HepG2 (cell line): ENCODE data around the gene EMC9. TPM values are rescaled to one million over a fixed set of nuclear protein-coding genes. Genes with fewer than 3 reads are reported as not detected.

Experiments
- ATAC-seq: fragments of 200-7000 bp; cut with Tn5 transposase; 3 replicates; pipeline ENCODE4 v1.9.1; 2020; ENCODE audit warnings: mild to moderate bottlenecking, moderate library complexity
- BruUV-seq: library from RNA; stranded (reverse); fragments of 400-500 nt; replicated peaks from 2 replicates; lab custom pipeline; 2021; lab: Mats Ljungman, UMichigan
- CTCF ChIA-PET: fragments of 300-600 bp; formaldehyde crosslinking; extraction: SDS; loops from one replicate; lab custom pipeline; 2021; ENCODE audit warnings: low total read pairs, inconsistent platforms, low intra/inter-chr PET ratio; lab: Yijun Ruan, JAX
- POLR2A ChIA-PET: fragments of 350-600 bp; sonication (Branson Sonifier 250); formaldehyde crosslinking; loops from one replicate; lab custom pipeline; 2020; ENCODE audit warnings: antibody characterized with exemption, inconsistent platforms; lab: Yijun Ruan, JAX
- DNase-seq: peaks from one replicate; pipeline ENCODE4 v3.0.0-alpha.2; 2015; ENCODE audit warnings: low spot score
- FAIRE-seq: peaks from 3 replicates; lab custom pipeline; 2011; peaks lifted over from hg19 to GRCh38; lab: Jason Lieb, UNC
- H2AFZ ChIP-seq: one replicate; pipeline ENCODE4 v1.6.1; 2011; ENCODE audit warnings: low read length, inconsistent platforms
- H3K27ac ChIP-seq: fragments of 300-600 bp; 3 replicates; pipeline ENCODE4 v1.8.0; 2011; ENCODE audit warnings: mixed run types, mild to moderate bottlenecking, mixed read lengths, low read length, inconsistent platforms; ENCODE audit not compliant: insufficient read depth; ENCODE audit errors: extremely low read length
- H3K27me3 ChIP-seq, 2 experiments: fragments of 200-600 bp in 1 of 2; 2 replicates in 1 of 2; 3 replicates in 1 of 2; pipeline versions ENCODE4 v1.6.0 to v1.8.0; 2011; ENCODE audit warnings: low read length in 2 of 2, mild to moderate bottlenecking in 2 of 2, moderate library complexity in 2 of 2, inconsistent platforms in 1 of 2; ENCODE audit not compliant: insufficient read depth in 2 of 2, control insufficient read depth in 1 of 2
- H3K36me3 ChIP-seq, 2 experiments: fragments of 200-600 bp in 1 of 2; replicated peaks in 1 of 2; 2 replicates in 1 of 2; 3 replicates in 1 of 2; pipeline versions ENCODE4 v1.5.1 to v1.8.0; 2011; ENCODE audit warnings: low read length in 2 of 2, inconsistent platforms in 1 of 2; ENCODE audit not compliant: insufficient read depth in 2 of 2, control insufficient read depth in 1 of 2
- H3K4me1 ChIP-seq: 2 replicates; pipeline ENCODE4 v1.5.1; 2012; ENCODE audit warnings: low read length, inconsistent platforms; ENCODE audit not compliant: insufficient read depth
- H3K4me2 ChIP-seq: 2 replicates; pipeline ENCODE4 v1.6.0; 2011; ENCODE audit warnings: low read depth, low read length, inconsistent platforms
- H3K4me3 ChIP-seq, 3 experiments: fragments of 200-600 bp in 1 of 3; sonication (generic), shearing (Covaris generic) in 1 of 3; replicated peaks in 1 of 3; 2 replicates each; pipeline ENCODE4 v1.5.1; 2011 to 2016; ENCODE audit warnings: low read length in 3 of 3, inconsistent platforms in 2 of 3, low read depth in 2 of 3, mild to moderate bottlenecking in 2 of 3, control low read depth in 1 of 3, mixed read lengths in 1 of 3; ENCODE audit not compliant: insufficient read depth in 1 of 3
- H3K79me2 ChIP-seq: one replicate; pipeline ENCODE4 v1.6.1; 2011; ENCODE audit warnings: low read length, inconsistent platforms; ENCODE audit not compliant: insufficient read depth
- H3K9ac ChIP-seq: 2 replicates; pipeline ENCODE4 v1.6.0; 2011; ENCODE audit warnings: mild to moderate bottlenecking, low read depth, low read length, inconsistent platforms; ENCODE audit not compliant: insufficient read depth
- H3K9me3 ChIP-seq: 2 replicates; pipeline ENCODE4 v1.5.1; 2012; ENCODE audit warnings: mild to moderate bottlenecking, low read length
- H4K20me1 ChIP-seq: 2 replicates; pipeline ENCODE4 v1.6.0; 2011; ENCODE audit warnings: inconsistent platforms, mild to moderate bottlenecking, low read length, moderate library complexity; ENCODE audit not compliant: insufficient read depth
- ARNT2 ChIP-seq: sonication (generic); formaldehyde crosslinking; IDR thresholded peaks from 2 replicates; pipeline ENCODE4 v1.8.0; 2022; ENCODE audit warnings: mild to moderate bottlenecking, low read depth, missing genetic modification reagents, moderate library complexity
- CTCF ChIP-seq: sonication (generic); formaldehyde crosslinking; IDR thresholded peaks from 2 replicates; pipeline ENCODE4 v1.5.0; 2020; ENCODE audit warnings: mild to moderate bottlenecking, missing genetic modification reagents, moderate library complexity
- HMG20A ChIP-seq: IDR thresholded peaks from 2 replicates; pipeline ENCODE4 v1.6.1; 2016; ENCODE audit warnings: borderline replicate concordance
- HMGXB3 ChIP-seq: sonication (generic); formaldehyde crosslinking; IDR thresholded peaks from 2 replicates; pipeline ENCODE4 v1.4.0; 2020; ENCODE audit warnings: missing genetic modification reagents, borderline replicate concordance
- PAF1 ChIP-seq: IDR thresholded peaks from 2 replicates; pipeline ENCODE4 v1.6.1; 2016; ENCODE audit warnings: missing genetic modification reagents, missing compliant biosample characterization
- POLR2AphosphoS5 ChIP-seq: IDR thresholded peaks from 2 replicates; pipeline ENCODE4 v1.6.1; 2012; ENCODE audit warnings: low read depth, low read length
- ZFX ChIP-seq: sonication (generic); formaldehyde crosslinking; IDR thresholded peaks from 2 replicates; pipeline ENCODE4 v1.4.0; 2020; ENCODE audit warnings: mild to moderate bottlenecking, low read depth, missing genetic modification reagents, moderate library complexity
- ZGPAT ChIP-seq: IDR thresholded peaks from 2 replicates; pipeline ENCODE4 v1.6.1; 2016; ENCODE audit warnings: mild to moderate bottlenecking
- ZNF557 ChIP-seq: sonication (generic); formaldehyde crosslinking; IDR thresholded peaks from 2 replicates; pipeline ENCODE4 v1.4.0; 2020; ENCODE audit warnings: missing genetic modification reagents
- ZNF605 ChIP-seq: sonication (generic); formaldehyde crosslinking; IDR thresholded peaks from 2 replicates; pipeline ENCODE4 v1.8.0; 2022; ENCODE audit warnings: mild to moderate bottlenecking, missing genetic modification reagents
- ZNF710 ChIP-seq: sonication (generic); formaldehyde crosslinking; IDR thresholded peaks from 2 replicates; pipeline ENCODE4 v1.5.0; 2020; ENCODE audit warnings: mild to moderate bottlenecking, missing genetic modification reagents, borderline replicate concordance
- WGBS: methylation state at CpG from one replicate; pipeline ENCODE4 v1.1.6; 2017; ENCODE audit warnings: low lambda C conversion rate; 5-methylcytosine and 5-hydroxymethylcytosine counted together
- in situ Hi-C: cut with HindIII; loops from 2 replicates; pipeline ENCODE4 v1.10.0; 2017; ENCODE audit warnings: low pct_unique_long_range_greater_than_20kb; ENCODE audit not compliant: extremely low pct_ligation_motif_present
- intact Hi-C: fragments of 100-400 bp; cut with micrococcal nuclease; formaldehyde crosslinking; loops from one replicate; pipeline ENCODE4 v1.10.0; 2022; ENCODE audit not compliant: unreplicated experiment
- polyA plus RNA-seq, 8 experiments: library from polyadenylated mRNA; depleted of rRNA in 3 of 8; stranded (reverse) in 7 of 8; unstranded in 1 of 8; fragments of >200 nt; fragmentation: Illumina TruSeq in 4 of 8; extraction: Trizol in 4 of 8; gene quantifications; 2 replicates each; pipeline versions ENCODE4 v1.2.1 to v1.2.3, GENCODE V29; 2011 to 2016; ENCODE audit warnings: low read depth in 4 of 8, missing spikeins in 1 of 8, mixed read lengths in 1 of 8; ENCODE audit not compliant: insufficient read depth in 1 of 8
- total RNA-seq, 5 experiments: library from RNA; depleted of rRNA; stranded (reverse); fragments of >200 nt; fragmentation: Illumina TruSeq; extraction: Trizol; gene quantifications; 2 replicates each; pipeline ENCODE4 v1.2.3, GENCODE V29; 2016; ENCODE audit warnings: low read depth in 1 of 5

The EMC9 gene
- total and polyA plus RNA-seq, 2 of the 13 experiments (the other 11 are each of a cell fraction or from before 2014, with no cell fraction given), result 60.5 to 78.7 TPM

GRCh38 chr14:24102357-24103048 is 38.9 kb downstream of the EMC9 start (continued):
- TF ChIP-seq HMGXB3 (CRISPR knock-in tag), result no peak

GRCh38 chr14:24100982-24101494 is 40.4 kb downstream of the EMC9 start:
- intact Hi-C loops, result no loop called here
- ChIA-PET CTCF (no interaction called here), POLR2A (interaction anchor here (1.1 to 14.4 kb wide), 7 partner anchors 5 to 60 kb away, joined by 3 to 594 read pairs (median 133); partner anchors contain the start of genes DCAF11, EMC9, IRF9 and NRL)
- 98% methylated on average over 3 of the region's 3 CpGs for WGBS
- ATAC-seq (no peak), FAIRE-seq (no peak), DNase-seq (no peak)
- H3K4me2 ChIP-seq, result no peak overlapping the region
- H3K27ac ChIP-seq, result peak overlapping the region; percentile 10
- H3K27me3 ChIP-seq, result no peaks in the 10 kb centered on the region
- H4K20me1 ChIP-seq, result no peaks in the 10 kb centered on the region
- peaks cover 47 to 65% of the 10 kb centered on the region in 2 experiments for H3K36me3 ChIP-seq
- H3K9ac ChIP-seq, result no peak overlapping the region
- in situ Hi-C loops, result loop anchor here (25.0 kb wide), 1 partner anchor 1514 kb away; the partner anchor contains the start of genes ABHD4 and DAD1
- peaks cover 11% of the 10 kb centered on the region for H3K79me2 ChIP-seq
- H3K9me3 ChIP-seq, result no peaks in the 10 kb centered on the region; the same call in 1 of the 2 replicates
- BruUV-seq, result no TSS peak
- no peak overlapping the region for H2AFZ ChIP-seq
- no peak overlapping the region for H3K4me3 ChIP-seq
- peaks cover 48% of the 10 kb centered on the region for H3K4me1 ChIP-seq
- TF ChIP-seq ZNF557 (CRISPR knock-in tag) (no peak), POLR2AphosphoS5 (peak; percentile 21; the same call in 1 of the 2 replicates), HMG20A (no peak), ZNF605 (CRISPR knock-in tag) (0 out of 2 replicates have a peak, but pooled peaks have one; percentile 16), ZGPAT (CRISPR knock-in tag) (peak; percentile 26; the same call in 1 of the 2 replicates), ZNF710 (CRISPR knock-in tag) (0 out of 2 replicates have a peak, but pooled peaks have one; percentile 16), CTCF (CRISPR knock-in tag) (no peak), ZFX (CRISPR knock-in tag) (peak; percentile 29; the same call in 1 of the 2 replicates), ARNT2 (CRISPR knock-in tag) (no peak), PAF1 (CRISPR knock-in tag) (peak; percentile 14; the same call in 1 of the 2 replicates)
